ENCODE data around the gene DHRSX. TPM values are rescaled to one million over a fixed set of nuclear protein-coding genes. Genes with fewer than 3 reads are reported as not detected.
"Not testable (repeated sequence)": the region's sequence is repeated elsewhere in the genome, so short reads cannot be mapped to it uniquely, and the experiment has no call there.

DHRSX gene
- total RNA-seq, 3 donors from 2014 or later: 24.9 to 52.4 (median 37.5) TPM

GRCh38 chrX:2471641-2472040, 29.1 kb downstream of the DHRSX start:
- no peak for DNase-seq
- ATAC-seq: no peak
- Histone ChIP-seq H3K4me3 (no peak overlapping the region), H3K9me3 (no peaks in the 10 kb centered on the region), H3K36me3 (ENCODE audit: low read depth) (no peaks in the 10 kb centered on the region), H3K4me1 (ENCODE audit: low read depth) (peaks cover 15% of the 10 kb centered on the region)
- intact Hi-C loops (cut with DNase I, micrococcal nuclease): no loop called here
- no peak for TF ChIP-seq CTCF (IDR thresholded peaks at IDR 0.05)

GRCh38 chrX:2471126-2471525, 29.6 kb downstream of the DHRSX start:
- intact Hi-C loops (cut with DNase I, micrococcal nuclease); H3K4me3 ChIP-seq; H3K36me3 ChIP-seq (ENCODE audit: low read depth); DNase-seq; ATAC-seq; H3K9me3 ChIP-seq: not testable (repeated sequence)
- H3K4me1 ChIP-seq (ENCODE audit: low read depth): peaks cover 15% of the 10 kb centered on the region

- peaks cover 12% of the 10 kb centered on the region for H3K4me1 ChIP-seq (ENCODE audit: low read depth)
- intact Hi-C loops (cut with DNase I, micrococcal nuclease): not testable (repeated sequence)
Observed at GRCh38 chrX:2469852-2470251, 30.9 kb downstream of the DHRSX start.

GRCh38 chrX:2469196-2469685, 31.5 kb downstream of the DHRSX start:
- intact Hi-C loops (cut with DNase I, micrococcal nuclease): no loop called here
- H3K36me3 ChIP-seq (ENCODE audit: low read depth): no peaks in the 10 kb centered on the region
- no peak for ATAC-seq
- H3K4me1 ChIP-seq (ENCODE audit: low read depth): peaks cover 9% of the 10 kb centered on the region
- DNase-seq: no peak
- H3K4me3 ChIP-seq: no peak overlapping the region
- H3K9me3 ChIP-seq: no peaks in the 10 kb centered on the region
- no peak for TF ChIP-seq CTCF (IDR thresholded peaks at IDR 0.05)

More at GRCh38 chrX:2469852-2470251, 30.9 kb downstream of the DHRSX start:
- not testable (repeated sequence) for DNase-seq; H3K36me3 ChIP-seq (ENCODE audit: low read depth); ATAC-seq; H3K9me3 ChIP-seq; H3K4me3 ChIP-seq

GRCh38 chrX:2468261-2469195, 32.2 kb downstream of the DHRSX start:
- ATAC-seq (no peak), DNase-seq (no peak)
- TF ChIP-seq CTCF (IDR thresholded peaks at IDR 0.05): no peak
- Histone ChIP-seq H3K36me3 (ENCODE audit: low read depth) (no peaks in the 10 kb centered on the region), H3K4me3 (no peak overlapping the region), H3K4me1 (ENCODE audit: low read depth) (peaks cover 3% of the 10 kb centered on the region), H3K9me3 (no peaks in the 10 kb centered on the region)
- intact Hi-C loops (cut with DNase I, micrococcal nuclease): no loop called here

GRCh38 chrX:2466876-2467656, 33.7 kb downstream of the DHRSX start:
- ATAC-seq (peak; percentile 68), DNase-seq (no peak)
- Histone ChIP-seq H3K36me3 (ENCODE audit: low read depth) (no peaks in the 10 kb centered on the region), H3K4me3 (no peak overlapping the region), H3K4me1 (ENCODE audit: low read depth) (no peaks in the 10 kb centered on the region), H3K9me3 (no peaks in the 10 kb centered on the region)
- TF ChIP-seq CTCF (IDR thresholded peaks at IDR 0.05): no peak
- intact Hi-C loops (cut with DNase I, micrococcal nuclease): no loop called here
